NCI-H1417 (cell line): Measurements from ENCODE around the gene RPL29.
"Not testable (repeated sequence)": the region's sequence is repeated elsewhere in the genome, so short reads cannot be mapped to it uniquely, and the experiment has no call there.

Experiments used
- DNase-seq, 3 experiments: peaks; one replicate each; lab custom pipeline; 2025; lab: John Stamatoyannopoulos, UW

The RPL29 gene

DNA sequence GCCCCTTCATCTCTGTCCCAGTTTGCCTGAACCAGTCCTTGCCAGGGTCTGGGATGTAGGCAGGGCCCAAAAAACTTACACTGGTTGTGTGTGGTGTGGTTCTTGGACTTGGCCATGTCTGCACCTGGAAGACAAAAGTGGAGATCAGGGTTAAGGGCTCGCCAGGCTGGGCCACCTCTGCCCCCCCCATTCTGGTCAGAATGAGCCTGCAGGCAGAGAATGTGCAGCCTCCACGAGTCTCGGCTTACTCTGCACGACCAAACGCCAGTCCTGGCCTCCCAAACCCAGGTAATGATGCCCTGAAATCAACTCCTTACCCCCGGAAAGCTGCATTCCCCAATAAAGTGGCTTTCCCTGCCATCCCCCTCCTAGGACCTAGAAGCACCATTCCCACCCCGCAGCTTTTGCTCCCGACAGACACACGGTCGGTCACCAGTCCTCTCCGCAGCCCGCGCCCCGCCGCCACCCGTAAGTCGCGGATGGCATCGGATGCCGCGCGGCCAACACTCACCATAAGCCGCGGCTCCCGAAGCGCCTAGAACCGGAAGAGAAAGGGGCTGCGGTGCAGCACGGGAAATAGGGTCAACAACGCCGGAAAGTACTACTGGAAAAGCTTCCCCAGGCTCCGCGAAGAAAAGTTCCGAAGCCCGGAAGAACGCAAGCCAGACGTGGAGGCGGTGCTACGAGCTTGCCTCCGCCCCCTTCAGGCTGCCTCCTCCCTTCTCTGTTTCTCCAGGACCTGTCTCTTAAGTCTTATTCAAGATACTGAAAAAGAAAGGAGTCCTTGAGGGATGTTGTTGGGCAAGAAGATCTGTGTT lies at the start of gene RPL29:
RPL29 (minus strand) TSS at position 550 of the 818 bp plus-strand sequence; CDS start at position 116, 434 bp downstream.
- DNase-seq, result peak; percentile 80 to 93 (median 85)

DNA sequence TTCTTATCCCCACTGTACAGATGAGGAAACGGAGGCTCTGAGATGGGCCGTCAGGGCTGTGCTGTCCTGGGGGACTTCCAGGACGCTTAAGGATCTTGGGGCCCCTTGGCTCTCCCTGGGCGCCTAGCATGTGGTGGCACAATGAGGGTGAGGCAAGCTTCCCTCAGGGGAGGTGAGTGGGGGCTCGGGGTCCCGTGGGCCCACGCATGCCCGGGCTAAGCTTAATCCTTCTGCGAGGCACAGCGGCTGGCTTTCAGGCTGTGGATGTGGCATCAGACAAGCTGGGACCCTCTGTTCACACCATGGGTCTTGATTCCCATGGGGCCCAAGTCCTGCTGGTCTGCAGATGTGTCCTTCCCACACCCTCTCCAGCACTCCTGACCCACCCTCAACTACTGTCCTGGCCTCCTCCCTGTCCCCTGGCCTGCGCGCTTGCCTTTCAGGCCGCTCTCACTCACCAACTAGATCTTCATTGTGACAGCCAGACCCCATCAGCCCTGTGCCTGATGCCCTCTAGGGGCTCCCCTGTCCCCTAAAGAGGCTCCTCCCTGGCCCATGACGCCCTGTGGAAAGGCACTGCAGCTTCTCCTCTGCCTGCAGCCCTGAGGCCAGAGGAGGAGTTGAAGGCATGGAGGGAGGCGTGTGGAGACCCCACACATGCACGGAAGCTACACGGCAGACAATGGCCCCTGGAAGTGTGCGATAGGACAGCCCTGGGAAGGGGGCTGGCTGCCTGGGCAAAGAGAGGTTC lies 49.3 kb upstream of the RPL29 start:
- no peak for DNase-seq

DNA sequence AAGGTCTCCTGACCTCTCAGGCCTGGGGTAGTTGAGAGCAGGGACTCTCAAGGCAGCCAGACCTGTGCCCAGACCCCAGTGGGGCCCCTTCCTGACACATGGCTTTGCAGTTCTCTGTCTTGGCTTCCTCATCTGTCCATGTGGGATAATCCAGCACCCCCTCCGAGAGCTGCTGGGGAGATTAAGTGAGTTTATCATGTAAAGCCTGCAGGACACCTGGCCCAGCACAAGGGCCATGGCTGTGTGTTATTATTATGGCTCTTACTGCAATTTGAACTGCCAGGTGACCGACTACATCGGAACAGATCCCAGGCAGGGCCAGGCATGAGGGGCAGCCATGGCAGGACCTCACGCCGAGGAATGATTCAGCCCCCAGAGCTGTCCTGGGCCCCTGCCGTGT lies 48.1 kb upstream of the RPL29 start:
- DNase-seq, result no peak

DNA sequence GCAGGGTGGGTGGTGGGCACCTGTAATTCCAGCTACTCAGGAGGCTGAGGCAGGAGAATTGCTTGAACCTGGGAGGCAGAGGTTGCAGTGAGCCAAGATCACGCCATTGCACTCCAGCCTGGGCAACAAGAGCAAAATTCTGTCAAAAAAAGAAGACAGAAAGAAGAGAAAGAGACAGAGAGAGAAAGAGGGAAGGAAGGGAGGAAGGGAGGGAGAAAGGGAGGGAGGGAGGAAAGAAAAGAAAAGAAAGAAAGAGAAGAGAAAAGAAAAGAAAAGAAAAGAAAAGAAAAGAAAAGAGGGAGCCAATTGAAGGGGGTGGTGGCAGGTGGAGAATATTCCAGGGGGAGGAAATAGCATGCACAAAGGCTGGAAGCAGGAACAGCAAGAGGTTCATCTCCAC lies 47.3 kb upstream of the RPL29 start:
- DNase-seq, result not testable (repeated sequence)

DNA sequence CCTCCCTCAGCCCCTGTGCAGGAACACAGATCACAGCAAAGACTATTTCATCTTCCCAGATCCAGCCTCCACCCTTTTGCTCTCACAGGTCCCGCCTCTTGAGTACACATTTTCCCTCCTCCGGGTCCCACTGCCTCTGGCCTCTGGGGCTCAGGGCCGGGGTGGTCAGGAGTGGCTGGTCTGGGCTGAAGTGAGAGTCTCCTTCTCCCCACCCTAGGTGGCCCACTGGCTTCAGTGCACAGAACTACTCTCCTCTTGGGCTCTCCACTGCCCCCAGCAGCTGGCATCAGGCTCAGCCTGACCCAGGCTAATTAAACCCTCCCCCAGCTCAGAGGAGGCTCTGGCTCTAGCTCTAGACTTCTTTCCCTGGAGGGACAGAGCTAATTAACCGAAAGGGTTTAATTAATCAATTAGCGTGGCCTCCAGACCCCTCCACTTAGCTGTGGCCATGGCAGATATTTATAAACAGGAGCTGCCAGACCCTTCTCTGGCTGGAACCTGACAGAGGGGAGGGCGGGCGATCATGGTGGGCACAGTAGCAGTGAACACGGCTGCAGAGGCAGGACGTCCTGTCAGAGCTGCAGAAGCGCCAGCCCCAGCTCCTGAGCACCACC lies 45.5 kb upstream of the RPL29 start:
- DNase-seq, result peak in 1 of 3 experiments; percentile 32

DNA sequence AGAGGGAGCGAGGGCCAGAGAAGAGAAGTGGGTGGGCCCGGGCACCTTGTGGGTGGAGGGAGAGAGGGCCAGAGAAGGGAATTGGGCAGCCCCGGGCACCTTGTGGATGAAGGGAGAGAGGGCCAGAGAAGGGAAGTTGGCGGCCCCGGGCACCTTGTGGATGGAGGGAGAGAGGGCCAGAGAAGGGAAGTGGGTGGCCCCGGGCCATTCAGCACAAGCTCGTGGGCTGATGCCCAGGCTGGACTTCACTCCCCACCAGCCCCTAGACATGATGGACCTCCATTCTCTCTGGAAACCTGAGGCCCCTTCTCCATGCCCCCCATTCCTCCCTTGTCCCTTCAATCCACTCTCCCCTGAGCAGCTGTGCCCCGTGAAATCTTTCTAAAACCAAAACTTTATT lies 44.9 kb upstream of the RPL29 start:
- DNase-seq, result no peak

DNA sequence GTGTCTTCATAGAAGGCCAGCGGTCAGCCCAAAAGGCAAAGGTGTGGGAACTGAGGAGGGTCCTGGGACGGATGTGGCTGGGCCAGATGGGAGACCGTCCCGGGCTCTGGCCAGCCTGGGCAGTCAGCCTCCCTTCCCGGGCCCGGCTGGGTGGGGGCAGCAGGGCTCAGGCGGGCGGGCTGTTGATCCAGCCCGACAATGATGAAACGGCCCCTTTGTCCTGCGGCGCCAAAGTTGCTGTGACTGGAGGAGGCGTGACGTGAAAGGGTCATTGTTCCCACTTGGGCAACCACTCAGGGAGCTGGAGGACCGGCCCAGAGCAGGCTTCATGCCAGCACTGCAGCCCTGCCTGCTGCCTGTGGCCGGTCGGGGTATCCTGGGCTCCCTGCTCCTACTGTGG lies 44.2 kb upstream of the RPL29 start:
- no peak for DNase-seq

DNA sequence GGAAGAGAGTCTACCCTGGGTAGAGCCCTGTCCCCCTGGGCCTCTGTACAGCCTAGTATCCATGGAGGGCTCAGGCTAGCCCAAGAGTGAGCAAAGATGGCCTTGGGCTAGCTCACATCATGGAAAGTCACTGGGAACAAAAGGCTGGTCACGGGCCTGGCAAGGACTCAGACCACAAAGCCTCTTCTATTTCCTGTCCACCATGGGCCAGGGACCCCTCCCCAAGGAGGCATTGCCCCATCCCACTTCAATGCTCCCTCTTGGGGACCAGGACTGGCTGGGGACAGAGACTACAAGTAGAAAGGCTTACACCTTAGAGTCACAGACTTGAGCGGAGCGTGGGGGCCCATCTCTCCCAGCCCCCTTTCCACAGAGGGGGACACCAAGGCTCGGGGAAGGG lies 43.7 kb upstream of the RPL29 start:
- no peak for DNase-seq

DNA sequence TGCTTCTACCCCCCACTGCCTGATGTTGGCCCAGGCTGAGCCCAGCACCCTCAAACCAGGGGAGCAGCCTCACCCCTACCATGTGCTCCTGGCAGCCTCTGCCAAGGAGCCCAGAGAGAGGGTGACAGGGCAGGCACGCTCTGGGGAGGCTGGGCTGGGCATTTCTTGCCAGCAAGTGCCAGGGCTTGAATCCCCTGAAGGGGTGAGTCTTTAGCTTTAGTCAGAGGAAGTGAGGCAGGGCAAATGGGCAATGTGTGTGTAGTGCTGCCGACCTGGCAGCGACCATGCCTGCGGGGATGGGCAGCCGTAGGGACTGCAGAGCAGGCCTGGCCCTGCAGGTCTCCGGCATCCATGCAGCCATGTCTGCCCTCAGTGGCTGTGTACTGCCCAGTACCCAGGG lies 42.5 kb upstream of the RPL29 start:
- no peak for DNase-seq

DNA sequence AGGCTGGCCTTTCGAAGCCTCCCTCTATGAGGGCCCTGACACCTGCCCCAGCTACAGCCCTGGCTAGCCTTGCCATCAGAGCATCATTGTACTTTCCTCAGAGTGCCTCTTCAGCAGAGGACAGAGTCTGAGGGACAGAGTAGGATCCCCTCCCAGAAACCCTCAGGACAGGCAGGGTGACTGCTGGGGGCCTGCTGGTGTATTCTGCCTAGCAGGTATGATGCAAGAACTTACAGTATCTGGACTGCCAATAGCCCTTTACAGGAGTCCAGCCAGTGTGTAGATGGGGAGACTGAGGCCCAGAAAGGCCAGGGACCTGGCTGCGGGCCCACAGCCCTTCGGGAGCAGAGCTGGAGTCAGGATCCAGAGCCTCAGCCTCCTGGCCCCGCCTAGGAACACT lies 41.6 kb upstream of the RPL29 start:
- no peak for DNase-seq

DNA sequence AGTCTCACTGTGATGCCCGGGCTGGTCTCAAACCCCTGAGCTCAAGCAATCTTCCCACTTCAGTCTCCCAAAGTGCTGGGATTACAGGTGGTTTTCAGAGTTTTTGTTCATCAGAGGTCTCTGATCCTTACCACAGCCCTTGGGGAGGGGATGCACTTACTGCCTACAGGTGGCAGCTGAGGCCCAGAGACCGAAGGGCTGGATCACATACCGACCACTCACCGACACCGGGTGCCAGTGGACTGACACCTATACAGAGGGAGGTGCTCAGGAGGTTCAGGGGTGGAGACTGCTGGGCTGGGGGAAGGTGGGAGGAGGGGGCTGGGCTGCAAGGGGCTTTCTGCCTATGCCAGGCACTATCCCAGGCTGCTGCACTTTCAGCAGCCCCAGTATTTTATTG lies 41.1 kb upstream of the RPL29 start:
- peak in 1 of 3 experiments; percentile 26 for DNase-seq

DNA sequence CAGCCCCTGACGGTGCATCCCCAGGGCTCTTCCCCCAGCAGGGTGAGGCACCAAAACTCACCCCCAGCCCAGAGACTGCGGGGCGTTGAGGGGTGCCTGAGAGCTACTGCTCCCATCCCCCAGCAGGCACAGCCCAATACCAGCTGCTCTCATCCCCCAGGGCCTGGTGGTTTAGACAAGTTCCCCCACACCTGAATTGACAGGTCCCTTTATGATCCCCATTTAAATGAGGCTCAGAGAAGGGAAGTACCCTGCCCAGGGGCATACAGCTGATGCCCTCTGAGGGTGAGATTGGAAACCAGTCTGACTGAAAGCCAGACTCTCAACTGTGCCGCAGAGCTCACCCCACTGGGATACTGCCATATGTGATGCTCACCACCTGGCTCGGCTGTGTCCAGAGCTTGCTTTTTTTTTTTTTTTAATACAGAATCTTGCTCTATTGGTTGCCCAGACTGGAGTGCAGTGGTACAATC lies 40.6 kb upstream of the RPL29 start:
- DNase-seq, result peak in 1 of 3 experiments; percentile 43

DNA sequence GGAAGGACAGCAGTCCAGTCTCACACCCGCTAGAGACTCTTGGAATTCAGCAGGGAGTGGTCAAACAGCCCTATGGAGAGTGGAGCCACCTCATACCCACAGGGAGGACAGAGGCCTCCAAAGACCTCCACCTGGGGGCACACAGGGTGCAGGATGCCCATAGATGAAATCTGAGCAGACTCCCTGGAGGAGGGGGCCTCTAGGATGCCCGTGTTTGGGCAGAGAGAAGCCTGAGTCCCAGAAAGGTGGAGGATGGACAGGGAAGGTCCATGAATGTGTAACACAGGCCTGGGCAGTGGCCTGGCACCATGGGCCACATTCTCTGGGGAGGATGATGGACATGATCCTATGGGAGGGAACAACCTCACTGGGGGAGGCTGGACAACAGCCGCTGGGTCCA lies 39.0 kb upstream of the RPL29 start:
- no peak for DNase-seq

DNA sequence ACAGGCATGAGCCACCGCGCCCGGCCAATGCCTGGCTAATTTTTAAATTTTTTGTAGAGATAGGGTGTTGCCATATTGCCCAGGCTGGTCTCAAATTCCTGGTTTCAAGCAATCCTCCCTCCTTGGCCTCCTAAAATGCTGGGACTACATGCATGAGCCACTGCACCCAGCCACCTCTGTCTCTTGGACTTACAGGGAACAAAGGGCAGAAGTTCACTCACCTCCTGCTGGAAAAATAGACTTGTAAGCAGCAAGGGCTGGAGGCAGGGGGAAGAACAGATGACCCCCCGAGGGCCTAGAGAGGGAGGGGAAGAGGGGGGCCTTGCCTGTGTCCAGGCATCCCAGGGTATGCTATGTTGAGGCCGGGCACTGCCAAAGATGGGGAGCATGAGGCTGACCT lies 38.5 kb upstream of the RPL29 start:
- no peak for DNase-seq

DNA sequence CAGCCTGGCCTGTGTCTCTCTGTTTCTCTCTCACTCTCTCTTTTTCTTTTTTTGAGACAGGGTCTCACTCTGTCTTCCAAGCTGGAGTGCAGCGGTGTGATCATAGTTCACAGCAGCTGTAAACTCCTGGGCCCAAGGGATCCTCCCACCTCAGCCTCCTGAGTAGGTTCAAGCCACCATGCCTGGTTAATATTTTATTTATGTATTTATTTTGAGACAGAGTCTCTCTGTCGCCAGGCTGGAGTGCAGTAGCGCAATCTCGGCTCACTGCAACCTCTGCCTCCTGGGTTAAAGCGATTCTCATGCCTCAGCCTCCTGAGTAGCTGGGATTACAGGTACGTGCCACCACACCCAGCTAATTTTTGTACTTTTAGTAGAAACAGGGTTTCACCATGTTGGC lies 38.1 kb upstream of the RPL29 start:
- not testable (repeated sequence) for DNase-seq

DNA sequence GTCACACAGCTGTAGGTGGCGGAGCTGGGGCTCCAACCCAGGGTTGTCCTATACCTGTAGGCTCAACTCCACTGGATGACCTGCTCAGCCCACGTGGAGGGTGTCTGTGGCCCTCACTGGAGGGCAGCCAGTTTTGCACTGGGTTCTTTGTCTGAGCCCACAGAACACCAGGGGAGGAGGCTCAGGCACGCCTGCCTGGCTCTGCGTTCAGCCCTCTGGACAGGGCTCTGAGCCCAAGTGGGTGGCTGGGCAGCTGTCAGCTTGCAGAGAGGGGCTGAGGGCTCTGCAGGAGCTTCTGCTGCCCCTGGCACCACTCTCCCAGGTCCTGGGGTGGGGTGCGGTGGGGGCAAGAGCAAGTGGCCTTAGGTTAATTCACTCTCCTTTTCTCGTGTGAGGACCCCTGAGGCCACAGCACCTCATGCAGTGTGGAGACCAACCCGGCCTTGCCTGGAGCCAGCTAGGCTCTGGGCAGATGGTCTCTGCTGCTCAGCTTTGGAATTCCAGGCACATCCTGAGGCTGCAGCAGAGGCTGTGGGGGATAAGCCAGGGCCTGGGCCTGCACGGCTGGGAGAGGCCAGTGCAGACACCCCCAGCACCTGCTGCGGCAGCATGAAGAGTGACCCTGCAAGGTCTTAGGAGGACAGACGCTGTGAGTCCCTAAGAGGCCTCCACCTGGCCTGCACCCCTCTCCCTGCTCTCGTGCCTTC lies 37.2 kb upstream of the RPL29 start:
- no peak for DNase-seq

DNA sequence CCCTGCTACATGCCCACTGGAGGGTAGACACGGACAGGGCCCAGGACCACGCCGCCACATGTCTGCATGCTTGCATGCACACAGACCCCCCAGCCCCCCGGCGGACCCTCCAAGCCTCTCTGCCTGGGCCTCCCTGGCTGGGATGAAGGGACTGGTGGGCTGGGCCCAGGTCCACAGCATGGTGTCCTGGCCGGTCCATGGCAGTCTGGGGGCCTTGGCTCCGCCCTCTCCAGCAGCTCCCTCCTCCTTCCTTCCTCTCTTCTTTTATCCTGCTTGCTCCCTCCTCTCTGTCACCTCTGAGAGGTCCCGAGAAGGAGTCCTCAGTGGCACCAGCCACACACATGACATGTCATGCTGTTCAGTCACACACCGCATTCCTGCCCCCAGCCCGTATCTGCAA lies 36.2 kb upstream of the RPL29 start:
- no peak for DNase-seq

DNA sequence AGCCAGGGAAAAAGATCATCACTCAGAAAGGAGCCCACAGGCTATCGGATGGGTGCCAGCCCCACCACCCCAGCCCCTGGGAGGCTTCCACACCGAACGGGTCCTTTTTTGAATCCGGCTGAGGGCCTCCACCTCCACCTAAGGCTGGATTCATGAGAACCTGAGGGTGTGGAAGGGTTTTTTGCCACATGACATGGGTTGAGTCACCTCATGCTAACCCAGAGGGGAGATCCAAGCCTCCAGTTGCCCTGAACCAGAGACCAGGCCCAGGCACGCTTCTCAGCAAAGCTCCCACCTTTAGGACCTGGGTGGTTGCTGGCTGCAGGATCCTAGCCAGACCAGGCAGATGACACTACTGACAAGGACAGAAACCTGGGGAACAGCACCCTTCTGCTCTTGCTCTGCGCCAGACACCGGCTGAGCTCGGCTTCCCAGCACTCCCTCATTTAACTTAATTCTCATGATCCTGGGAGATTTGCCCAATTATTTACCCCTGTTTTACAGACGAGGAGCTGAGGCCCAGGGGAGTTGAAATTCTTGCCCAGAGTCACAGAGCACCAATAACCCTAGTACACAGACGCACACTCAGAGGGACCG lies 35.1 kb upstream of the RPL29 start:
- no peak for DNase-seq

DNA sequence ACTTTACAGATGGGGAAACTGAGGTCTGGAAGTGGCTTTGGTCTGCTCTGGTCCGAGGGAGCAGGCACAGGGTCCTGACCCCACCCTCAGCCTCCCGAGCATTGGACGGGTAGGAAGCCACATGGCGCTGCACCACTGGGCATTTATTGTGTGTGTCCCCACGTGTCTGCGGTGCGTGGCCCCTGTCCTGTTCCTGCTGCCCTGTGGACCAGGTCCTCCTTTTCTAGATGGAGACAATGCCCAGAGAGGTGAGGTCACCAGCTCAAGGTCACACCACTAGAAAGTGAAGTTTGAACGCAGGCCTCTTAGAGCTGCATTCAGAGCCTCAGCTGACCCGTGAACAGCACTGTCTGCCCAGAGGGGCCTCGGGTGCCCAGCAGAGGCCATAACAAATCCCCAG lies 33.8 kb upstream of the RPL29 start:
- DNase-seq, result no peak

DNA sequence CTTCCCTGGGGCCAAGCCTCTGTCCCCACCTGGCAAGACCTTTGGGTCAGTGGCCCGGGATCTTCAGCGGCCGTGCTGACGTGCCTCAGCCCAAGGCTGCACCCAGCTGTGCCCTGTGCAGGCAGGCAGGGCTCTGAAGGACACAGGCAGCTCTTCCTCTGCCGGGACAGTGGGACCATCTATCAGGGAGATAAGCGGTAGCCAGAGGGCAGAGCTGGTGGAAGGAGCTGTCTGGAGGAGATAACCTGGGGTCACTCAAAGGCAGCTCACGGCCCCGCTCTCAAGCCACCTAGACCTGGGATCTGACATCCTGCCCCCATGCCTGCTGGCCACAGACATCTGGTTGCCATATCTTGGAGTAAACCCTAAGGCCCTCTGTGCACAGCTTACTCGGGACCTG lies 33.4 kb upstream of the RPL29 start:
- no peak for DNase-seq

DNA sequence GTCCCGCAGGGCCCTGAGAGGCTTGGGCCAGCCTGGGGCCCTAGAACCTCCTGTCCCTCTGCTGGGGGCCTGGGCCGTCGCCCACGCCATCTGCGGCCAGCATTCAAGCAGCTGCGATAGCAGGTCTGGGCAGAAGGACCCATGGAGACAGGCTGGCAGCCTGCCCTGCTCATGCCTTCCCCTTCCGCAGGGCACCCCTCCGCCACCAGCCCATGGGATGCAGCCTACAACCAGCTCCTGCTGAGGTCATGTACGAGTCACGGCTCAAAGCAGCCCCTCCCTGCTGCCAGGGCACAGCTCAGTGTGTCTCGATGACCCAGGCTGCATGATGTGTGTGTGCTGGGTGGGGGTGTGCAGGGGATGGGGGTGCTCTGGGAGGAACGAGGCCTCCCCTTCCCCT lies 32.9 kb upstream of the RPL29 start:
- DNase-seq, result no peak

DNA sequence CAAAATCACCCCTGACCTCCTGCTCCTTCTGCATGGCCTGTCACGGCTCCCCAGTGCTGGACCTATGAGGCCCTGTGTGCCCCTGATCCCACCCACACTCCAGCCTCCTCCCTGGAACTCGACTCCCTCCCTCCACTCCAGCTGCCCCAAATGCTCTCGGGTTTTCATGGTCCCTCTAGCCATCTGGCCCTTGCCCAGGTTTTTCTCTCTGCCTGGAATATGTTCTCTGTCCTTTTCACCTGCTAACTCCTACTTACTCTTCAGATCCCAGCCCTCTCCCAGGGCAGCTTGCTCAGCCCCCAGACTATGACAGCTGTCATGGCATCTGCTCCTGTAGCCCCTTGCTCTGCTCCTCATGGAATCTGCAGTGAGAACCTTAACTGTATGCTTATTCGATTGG lies 30.3 kb upstream of the RPL29 start:
- no peak for DNase-seq
